ENCODE measurements around the gene SNCB. TPM values are rescaled to one million over a fixed set of nuclear protein-coding genes. Genes with fewer than 3 reads are reported as not detected.

Gene SNCB
- polyA plus RNA-seq, 12 donors = 0.14 to 0.44 (median 0.40) TPM; not detected in 9

GRCh38 chr5:176644878-176645670 is 14.7 kb upstream of the SNCB start:
- DNase-seq = no peak

DNA sequence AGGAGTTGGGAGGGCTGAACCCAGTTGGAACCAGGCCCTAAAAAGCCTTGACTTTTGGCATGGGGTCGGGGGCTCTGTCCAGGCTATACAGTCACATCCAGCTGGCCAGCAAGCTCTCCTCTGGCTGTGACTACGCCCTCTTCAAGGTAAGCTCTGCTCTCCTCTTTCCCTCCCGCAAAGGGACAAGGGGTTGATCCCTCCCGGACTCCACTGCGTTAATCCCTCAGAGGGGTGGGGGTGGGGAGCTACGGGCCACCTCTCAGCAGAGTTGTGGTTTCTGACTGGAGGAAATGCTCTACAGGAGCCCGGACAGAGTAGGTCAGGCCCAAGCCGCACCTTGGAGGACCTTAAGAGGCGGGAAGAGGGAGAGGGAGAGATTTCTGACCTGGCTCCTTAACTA is 14.0 kb upstream of the SNCB start:
- no peak for DNase-seq

GRCh38 chr5:176643491-176644219 is 13.3 kb upstream of the SNCB start:
- no peak for DNase-seq

- no peak for DNase-seq
Measured at GRCh38 chr5:176642675-176643490, 12.5 kb upstream of the SNCB start.

GRCh38 chr5:176640616-176641015 is 10.3 kb upstream of the SNCB start:
- DNase-seq = no peak

- no peak for DNase-seq
Measured at GRCh38 chr5:176639981-176640380, 9.6 kb upstream of the SNCB start.

DNA sequence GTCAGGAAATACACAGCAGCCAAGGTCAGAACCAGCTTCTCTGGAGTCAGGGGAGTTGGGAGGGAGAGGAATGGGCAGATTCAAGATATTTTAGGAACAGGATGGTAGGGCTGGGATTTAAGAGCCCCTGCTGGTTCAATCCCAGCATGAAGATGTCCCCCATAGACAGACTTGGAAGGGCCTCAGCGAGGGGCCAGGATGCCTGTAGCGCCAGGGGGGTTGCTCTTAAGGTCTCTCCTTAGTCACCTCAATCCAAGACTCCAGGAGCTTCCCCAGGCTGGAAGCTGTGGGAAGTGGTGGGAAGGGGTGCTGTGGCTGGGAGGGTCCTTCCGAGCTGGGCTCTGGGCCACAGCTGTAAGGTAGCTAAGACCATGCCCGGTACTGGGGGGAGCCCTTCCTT is 8.9 kb upstream of the SNCB start:
- DNase-seq = no peak

DNA sequence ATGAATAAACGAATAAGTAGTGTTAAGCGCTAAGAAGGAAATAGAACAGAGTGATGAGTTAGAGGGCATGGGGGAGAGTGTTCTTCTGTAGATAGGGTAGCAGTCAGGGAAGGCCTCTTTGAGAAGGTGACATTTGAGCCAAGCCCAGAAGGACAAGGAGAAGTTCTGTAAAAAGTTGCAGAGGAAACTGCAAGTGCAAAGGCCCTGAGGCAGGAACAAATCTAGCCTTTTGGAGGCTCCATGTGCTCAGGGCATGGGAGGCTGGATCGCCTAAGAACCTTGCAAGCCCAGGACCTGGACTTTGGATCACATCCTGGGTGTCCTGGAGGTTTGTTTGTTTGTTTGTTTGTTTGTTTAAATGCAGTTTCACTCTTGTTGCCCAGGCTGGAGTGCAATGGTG is 8.1 kb upstream of the SNCB start:
- DNase-seq = no peak

- DNase-seq = no peak
Measured at GRCh38 chr5:176637556-176637955, 7.2 kb upstream of the SNCB start.

- DNase-seq = no peak
Measured at GRCh38 chr5:176636426-176636825, 6.1 kb upstream of the SNCB start.

- DNase-seq = no peak
Measured at GRCh38 chr5:176633598-176633997, 3.3 kb upstream of the SNCB start.

GRCh38 chr5:176632745-176633144 is 2.4 kb upstream of the SNCB start:
- no peak for DNase-seq

DNA sequence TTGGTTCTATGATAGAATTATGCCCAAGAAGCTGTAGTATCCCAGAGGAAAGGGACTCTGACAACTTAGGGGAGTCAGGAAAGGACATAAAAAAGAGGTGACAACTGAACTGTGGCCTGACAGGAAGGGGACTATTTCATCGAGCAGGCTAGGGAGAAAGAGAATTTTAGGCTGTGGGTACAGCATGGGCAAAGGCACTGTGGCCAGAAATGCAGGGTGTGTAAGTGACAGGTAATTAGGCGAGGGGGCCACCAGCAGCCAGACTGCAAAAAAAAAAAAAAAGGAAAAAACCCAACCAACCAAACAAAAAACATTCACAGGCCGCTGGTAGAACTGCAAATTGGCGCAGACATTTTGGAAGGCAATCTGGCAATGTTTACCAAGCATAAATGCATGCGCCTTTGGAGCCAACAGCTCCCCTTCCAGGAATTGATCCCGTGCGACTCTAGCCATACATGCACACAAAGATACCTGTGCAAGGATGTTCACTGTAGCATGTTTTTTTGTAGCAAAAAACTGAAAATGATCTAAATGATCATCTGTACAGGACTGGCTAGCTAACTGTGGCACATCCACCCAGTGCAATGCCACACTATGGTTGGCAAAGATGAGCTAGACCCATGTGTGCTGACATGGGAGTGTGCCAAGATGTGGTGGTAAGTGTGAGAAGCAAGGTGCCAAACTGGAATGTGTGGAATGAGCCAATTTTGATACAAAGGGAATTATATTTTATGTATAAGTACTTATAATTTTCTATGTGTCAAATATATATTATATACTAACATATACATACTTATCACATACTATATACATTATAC is 1.3 kb upstream of the SNCB start:
- no peak for DNase-seq

DNA sequence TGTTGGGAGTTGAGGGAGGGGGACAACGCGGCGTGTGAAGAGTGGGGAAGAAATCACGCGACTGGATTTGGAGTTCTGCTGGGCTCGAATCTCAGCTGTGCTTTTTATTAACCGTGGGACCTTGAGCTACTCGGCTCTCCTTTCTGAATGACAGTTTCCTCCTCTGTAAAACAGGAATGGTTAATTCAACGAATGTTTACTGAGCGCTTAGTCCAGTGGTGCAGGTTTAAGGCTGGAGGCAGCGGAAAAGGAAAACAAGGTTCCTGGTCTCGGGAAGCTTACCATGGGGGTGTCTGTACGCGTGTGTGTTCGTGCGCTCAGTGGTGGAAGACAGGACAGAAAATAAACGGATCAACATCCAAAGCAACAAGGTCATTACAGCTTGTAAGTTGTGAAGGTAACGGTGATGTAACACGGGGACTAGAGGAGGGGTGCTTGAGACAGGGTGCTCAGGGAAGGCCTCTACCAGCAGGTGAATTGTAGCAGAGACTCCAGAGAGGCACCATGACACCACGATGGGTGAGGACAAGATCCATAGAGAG is 418 bp upstream of the SNCB start:
- DNase-seq = no peak

- DNase-seq = no peak
Measured at GRCh38 chr5:176629317-176629852, 949 bp downstream of the SNCB start.

GRCh38 chr5:176628406-176629228 is 1.7 kb downstream of the SNCB start:
- DNase-seq = no peak

DNA sequence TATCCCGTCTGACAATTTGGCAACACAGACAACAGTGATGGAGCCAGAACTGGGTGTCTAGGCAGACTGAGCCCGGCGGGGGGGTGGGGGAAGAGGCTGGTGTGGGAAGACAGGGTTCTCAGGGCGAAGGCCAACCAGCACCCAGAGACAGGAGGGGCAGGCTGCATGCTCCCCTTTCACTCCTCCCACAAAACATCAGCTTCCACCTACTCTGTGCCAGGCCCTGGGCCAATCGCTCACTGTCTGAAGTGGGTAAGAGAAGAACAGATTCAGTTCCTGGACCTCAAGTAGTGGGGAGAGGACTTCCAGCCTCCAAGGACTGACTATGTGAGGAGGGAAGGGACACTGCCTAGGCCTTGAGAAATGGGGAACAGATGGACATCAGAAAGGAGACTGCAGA is 2.8 kb downstream of the SNCB start:
- no peak for DNase-seq

DNA sequence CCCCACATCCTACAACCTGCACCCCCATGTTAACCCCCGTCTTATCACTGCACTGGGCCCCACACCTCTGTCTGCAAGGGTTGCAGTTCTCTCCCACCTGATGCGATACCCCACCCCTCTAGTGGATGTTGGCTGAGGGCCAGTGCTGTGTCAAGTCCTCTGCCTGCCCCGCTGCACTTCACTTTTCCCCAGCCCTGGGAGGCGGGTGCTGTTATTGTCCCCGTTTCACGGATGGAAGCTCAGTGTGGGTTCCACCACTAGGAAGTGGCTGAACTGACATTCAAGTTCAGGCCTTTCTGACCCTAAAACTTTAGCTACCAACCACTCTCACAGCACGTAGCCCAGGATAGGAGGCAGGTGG is 3.5 kb downstream of the SNCB start:
- no peak for DNase-seq

DNA sequence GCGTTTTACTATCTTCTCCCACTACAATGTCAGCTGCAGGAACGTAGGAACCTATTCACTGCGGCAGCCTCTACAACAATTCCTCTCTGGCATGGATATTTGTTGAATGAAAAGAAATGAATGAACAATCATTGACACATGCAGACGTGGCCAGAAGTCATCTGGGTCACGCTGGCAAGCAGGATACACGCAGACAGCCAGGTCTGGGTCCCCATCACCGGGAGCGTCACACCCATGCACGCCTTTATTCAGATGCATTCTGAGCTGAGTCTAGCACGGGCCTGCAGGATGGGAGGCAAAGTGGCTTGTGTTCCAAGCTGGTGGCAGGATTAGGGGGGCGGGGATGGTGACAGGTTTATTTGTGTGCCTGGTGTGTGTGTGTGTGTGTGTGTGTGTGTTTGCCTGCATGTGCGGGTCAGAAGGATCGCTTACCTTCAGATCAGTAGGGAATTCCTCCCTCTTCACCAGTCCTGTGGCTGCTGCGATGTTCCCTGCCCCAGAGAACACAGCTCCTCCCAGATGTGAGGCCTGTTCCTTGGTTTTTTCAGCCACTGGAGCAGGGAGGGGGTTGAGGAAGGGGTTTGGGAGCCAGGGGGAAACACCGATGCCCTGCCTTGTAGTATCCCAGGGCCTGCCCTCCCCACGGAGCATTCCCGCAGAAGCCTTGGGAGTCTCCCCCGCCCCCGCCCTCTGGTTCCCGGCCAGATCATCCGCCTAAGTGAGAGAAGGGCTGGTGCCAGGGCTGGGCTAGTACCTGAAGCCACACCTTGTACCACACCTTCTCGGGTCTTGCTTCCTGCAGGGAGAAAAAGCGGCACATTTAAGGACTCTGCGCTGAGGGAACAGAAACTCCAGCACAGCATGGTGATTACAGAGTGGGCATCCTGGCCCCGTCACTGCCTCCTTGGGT is 4.1 kb downstream of the SNCB start:
- no peak for DNase-seq

Measured in muscle of arm (tissue), 12 donors.